ENCODE measurements around the gene ZNF768.

ZNF768 gene

DNA sequence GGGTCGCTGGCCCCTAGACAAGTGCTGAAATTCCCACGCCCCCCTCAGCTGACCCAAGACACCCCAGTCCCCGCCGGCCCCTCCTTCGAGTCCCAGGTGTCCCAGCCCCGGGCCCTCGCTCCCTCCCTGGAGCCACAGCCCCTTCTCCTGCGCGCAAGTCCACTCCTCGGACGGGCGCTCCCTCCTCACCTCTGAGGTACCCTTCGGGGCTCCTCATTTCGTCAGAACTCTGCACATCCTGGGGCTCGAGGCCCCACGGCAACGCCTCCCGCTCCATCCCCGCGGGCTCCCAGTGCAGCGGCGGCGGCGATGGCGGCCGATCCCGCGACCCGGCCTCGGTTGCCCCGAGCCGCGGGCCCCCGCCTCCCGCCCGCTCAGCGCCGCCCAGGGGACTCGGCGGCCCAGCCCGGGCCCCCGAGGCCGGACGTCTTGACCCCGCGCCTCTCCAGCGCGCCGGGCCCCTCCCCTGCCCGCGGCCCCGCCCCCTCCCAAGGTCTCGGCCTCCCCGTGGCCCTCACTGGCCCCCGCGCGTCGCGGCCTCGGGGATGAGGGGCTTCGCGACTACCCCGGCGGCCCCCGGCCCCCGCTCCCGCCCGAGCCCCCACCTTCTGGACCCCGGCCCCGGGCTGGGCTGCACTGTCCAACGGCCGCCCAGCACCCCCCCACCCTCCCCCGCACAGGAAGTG lies at the start of gene ZNF768:
ZNF768 (minus strand) TSS at position 430 of the 686 bp plus-strand sequence; CDS start at position 277, 153 bp downstream.
- DNase-seq = no peak

DNA sequence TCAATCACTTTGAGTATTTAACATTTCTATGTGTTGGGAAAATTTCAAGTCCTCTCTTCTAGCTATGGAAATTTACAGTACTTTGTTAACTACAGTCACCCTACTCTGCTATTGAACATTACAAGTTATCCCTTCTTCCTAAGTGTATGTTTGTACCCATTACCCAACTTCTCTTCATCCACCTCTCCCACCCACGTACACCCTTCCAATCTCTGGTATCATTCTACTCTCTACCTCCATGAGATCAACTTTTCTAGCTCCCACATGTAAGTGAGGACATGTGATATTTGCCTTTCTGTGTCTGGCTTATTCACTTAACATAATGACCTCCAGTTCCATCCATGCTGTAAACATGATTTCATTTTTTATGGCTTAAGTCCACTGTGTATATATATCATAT lies 48.3 kb upstream of the ZNF768 start:
- no peak for DNase-seq

DNA sequence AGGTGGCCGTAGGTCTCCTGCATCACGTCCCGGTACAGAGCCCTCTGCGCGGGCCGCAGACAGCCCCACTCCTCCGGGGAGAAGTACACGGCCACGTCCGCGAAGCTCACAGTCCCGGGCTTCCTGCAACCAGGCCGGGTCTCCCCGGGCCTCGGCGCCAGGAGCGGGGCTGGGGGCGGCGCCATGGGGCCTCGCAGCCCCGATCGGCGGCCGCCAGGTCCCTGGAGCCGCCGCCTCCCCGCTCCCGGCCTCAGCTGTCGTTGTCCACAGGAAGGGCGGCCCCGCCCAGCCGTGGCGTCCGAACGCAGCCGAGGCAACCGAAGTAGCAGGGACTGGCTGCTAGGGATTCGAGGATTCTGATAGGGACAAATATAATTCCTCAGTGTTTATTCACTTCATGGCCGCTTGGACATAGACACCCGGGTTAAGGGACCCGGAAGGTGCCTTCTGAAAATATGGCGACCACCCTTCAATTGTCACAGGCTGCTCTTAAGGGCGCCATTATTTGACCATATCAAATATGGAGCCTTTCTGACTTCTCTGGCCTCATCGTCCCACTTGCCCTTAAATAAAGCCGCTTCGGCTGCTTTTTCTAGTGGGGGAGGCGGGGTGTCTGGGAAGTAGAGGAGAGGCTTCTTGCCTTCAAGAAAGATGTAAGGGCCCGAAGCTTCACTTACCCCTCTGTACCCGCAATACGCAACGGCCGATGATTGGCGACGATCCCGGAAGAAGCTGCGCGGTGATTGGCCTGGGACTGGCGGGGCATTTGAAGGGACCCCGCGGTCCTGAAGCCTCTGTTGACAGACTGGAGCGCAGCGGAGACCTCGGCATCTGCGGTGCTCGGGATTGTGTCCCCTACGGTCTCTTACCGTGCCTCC lies 45.3 kb upstream of the ZNF768 start, which contains the start of gene ZNF688:
ZNF688 (minus strand) TSS at position 270 of the 878 bp plus-strand sequence; CDS start at position 185, 85 bp downstream.
- peak; percentile 88 for DNase-seq

DNA sequence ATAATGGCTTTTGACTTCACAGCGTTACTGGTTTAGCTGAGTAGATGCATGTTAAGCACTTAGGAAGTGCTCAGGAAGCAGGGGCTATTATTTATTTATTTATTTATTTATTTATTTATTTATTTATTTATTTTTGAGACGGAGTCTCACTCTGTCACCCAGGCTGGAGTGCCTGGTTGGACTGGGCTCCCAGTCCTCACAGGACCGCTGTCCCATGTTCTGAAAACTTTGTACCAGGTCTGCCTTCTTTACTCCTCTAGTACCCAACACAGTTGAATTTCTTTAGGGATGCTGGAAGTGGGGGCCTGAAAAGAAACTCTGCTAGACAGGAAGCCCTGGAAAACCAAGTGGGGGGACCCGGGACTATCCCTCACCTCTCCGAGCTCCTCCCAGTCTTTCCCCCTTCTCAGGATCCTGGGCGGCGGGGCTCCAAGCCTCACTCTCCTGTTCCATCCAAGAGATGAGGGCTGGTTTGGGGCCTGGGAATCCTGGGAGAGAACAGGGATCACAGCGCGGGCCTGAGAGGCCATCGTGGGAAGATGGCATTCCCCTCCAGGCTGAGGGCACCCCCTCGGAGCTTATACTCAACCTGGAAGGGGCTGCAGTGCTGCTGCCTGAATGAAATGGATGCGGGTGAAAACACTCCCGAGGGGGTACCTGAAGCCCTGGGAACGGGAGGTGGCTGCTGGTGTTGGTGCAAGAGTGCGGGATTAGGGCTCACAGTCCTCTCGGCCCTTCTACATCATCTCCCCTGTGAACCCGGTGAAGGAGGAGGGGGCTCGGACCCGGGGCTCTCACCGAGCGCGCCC lies 44.5 kb upstream of the ZNF768 start:
- DNase-seq = no peak

DNA sequence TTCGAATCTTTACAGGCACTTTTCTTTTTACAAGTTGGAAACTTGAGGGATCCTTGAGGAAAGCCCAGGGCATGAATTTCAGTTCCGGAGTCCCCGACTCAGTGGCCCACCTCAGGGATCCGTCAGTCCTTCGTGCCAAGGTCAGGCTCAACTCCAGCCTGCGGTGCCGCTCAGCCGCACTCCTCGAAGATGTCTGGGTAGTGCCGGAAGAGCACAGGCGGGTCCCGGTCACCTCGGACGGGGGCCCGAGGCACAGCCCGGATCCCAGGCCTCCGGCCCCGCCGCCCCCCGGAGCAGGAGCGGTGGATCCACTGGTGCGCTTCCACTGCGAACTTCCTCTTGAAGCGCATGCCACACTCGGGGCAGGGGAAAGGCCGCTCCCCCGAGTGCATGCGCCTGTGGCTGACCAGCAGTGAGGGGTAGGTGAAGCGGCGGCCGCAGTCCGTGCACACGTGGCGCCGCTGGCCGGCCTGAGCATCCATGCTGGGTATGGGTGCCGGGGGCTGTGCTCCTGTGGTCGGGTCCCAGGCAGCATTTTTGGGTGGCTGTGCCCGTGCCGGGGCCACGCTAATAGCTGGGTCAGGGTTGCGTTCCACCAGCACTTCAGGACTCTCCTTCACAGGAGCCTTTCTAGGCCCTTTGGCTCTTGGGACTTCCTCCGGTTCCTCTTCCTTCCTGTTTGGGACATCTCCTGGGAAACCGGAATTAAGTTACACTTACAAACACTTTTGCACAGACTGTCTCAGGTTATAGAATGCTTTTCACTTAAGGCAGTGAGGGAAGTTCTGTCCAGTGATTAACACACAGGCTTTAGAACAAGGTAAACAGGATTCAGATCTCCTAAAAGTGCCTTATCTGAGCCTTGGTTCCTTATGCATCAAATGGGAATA lies 43.6 kb upstream of the ZNF768 start:
- DNase-seq = no peak

GRCh38 chr16:30569281-30569680 lies 42.9 kb upstream of the ZNF768 start:
- DNase-seq = no peak

DNA sequence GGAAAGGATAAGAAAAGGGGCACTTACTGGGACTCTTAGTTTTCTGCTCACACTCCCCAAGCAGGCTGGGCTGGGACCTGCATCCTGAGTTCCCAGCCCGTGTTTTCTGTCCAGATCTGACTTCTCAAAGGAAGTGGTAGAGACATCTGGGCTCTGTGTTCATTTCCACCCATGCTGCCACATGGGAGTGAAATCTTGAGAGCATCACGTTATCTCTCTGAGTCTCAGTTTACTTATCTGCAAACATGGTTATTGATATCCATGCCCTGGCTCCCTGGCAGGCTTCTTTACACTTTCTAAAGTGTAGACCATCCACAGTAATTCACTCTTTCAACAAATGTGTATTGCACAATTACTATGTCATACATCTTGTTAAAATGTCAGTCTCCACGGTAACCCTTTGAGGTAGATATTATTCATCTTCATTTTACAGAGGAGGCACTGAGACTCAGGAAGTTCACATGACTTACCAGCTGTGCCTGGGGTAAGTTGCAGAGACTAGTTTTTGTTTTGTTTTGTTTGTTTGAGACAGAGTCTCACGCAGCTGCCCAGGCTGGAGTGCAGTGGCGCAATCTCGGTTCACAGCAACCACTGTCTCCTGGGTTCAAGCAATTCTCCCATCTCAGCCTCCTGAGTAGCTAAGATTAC lies 41.7 kb upstream of the ZNF768 start:
- DNase-seq = peak; percentile 46

DNA sequence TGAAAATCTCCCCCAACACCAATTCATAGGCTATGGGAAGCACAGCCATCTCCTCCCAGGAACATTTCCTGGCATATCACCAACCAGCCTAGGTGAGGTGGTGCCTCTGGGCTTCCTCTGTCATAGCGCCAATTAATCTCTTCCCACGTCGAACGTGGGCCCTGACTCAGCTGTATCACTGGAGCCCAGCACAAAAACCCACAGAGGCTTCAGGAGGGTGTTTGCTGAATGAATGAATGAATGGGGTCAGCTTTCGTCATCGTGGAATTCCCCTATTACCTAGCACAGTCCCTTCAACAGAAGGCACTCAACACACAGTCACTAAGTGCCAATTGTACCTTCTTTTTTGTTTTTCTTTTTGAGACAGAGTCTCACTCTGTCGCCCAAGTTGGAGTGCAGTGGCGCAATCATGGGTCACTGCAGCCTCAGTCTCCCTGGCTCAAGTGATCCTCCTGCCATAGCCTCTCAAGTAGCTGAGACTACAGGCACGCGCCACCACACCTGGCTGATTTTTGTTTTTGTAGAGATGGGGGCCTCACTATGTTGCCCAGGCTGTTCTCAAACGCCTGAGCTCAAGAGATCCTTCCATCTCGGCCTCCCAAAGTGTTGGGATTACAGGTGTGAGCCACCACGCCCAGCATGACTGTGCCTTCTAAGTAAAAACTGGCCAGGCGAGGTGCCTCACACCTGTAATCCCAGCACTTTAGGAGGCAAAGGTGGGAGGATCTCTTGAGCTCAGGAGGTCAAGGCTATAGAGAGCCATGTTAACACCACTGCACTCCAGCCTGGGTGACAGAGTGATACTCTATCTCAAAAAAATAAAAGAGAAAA lies 41.0 kb upstream of the ZNF768 start:
- peak; percentile 47 for DNase-seq

- DNase-seq = no peak
Observed at GRCh38 chr16:30566531-30566930, 40.2 kb upstream of the ZNF768 start.

GRCh38 chr16:30565984-30566383 lies 39.6 kb upstream of the ZNF768 start:
- DNase-seq = no peak

- no peak for DNase-seq
Observed at GRCh38 chr16:30565526-30565925, 39.2 kb upstream of the ZNF768 start.

DNA sequence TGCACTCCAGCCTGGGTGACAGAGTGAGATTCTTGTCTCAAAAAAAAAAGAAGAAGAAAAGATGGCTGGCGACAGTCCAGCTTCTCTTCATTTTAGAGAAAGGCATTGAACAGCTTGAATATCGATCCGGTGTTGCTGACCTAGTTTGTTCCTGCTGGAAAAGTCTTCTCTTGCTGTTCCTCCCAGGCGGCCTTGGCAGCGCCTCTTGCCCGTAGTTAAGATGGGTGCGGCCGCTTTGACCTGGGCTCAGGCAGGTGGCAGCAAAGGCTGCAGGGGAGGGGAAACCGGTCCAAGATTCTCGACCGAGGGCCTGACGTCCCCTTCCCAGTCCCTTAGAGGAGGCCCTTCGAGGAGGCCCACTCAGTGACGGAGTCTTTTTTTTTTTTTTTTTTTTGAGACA lies 35.7 kb upstream of the ZNF768 start:
- DNase-seq = no peak

DNA sequence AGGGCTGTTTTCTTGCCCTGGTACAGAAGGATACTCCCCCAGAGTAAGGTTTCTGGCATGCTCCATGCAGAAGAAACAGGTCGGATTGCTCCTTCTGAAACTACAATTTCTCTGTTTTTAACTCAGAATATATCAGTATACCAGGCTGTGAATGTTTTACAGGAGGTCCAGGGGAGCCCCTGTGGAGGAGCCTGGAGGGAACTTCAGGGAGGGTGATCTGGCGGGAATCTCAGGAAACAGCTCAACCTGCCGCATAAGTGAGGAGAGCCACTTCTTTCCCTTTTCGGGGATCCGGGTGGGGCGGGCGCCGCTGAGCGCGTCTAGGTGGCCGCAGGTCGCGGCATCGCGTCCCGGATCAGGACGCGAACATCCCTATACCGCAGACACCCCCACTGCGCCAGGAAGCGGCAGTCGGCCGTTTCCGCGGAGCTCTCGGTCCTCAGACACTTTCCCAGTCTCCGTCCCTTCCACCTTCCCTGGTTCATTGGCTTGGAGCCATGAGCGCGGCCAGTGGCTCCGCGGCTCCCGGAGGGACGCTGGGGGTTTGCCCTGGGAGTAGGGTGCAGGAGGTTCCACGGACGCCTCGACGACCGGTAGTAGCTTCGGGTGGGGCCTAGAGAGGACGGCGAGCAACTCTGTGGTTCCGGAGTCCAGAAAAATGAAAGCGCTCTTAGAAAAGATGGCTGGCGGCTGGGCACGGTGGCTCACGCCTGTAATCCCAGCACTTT lies 34.9 kb upstream of the ZNF768 start:
- peak; percentile 38 for DNase-seq

- DNase-seq = no peak
Observed at GRCh38 chr16:30559690-30560089, 33.3 kb upstream of the ZNF768 start.

DNA sequence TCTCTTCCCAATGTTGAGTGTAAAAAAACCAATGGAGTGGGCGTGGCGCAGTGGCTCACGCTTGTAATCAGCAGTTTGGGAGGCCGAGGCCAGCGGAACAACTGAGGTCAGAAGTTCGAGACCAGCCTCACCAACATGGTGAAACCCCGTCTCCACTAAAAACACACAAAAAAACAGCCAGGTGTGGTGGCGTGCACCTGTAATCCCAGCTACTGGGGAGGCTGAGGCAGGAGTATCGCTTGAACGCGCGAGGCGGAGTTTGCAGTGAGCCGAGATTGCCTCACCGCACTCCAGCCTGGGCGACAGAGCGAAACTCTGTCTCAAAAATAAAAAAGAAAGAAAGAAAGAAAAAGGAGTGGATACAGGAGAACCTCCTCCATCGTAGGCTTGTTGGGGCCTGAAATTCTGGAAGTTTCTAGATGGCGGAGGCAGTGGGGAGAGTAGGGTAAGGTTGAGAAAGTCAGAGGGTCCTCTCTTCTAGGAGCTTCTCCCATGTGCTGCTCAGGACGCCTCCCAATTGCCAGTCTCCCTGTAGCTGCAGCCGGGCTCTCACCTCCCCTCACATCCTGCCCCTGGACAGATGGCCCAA lies 32.5 kb upstream of the ZNF768 start:
- no peak for DNase-seq

- peak; percentile 95 for DNase-seq
Observed at GRCh38 chr16:30557957-30558788, 31.8 kb upstream of the ZNF768 start, which contains the start of gene ZNF764. Gene ZNF764, minus strand, starts transcription at chr16:30558374. Its CDS starts 192 bp downstream, at chr16:30558182.

- DNase-seq = no peak
Observed at GRCh38 chr16:30557707-30557956, 31.3 kb upstream of the ZNF768 start.

- DNase-seq = no peak
Observed at GRCh38 chr16:30556125-30556473, 29.7 kb upstream of the ZNF768 start.

Measured in activated T-cell treated with anti-CD3 and anti-CD28 coated beads, Interleukin-2, amount 50 U/mL, for 1 hour (primary cell).